Cardiac atrium fibroblast (primary cell): ENCODE results near the gene PAIP2. TPM values are rescaled to one million over a fixed set of nuclear protein-coding genes. Genes with fewer than 3 reads are reported as not detected.

ENCODE experiments used
- total RNA-seq: library from RNA; depleted of rRNA; stranded (reverse); fragments of >200 nt; gene quantifications from 2 replicates; pipeline ENCODE4 v1.2.3, GENCODE V29; 2015

PAIP2 gene
- 73.2 and 90.1 TPM in 2 replicates for total RNA-seq

GRCh38 chr5:139341689-139342422, at the start of gene PAIP2:
Gene PAIP2, plus strand, starts transcription at chr5:139341854. Its CDS starts 21,931 bp downstream, at chr5:139363785.

GRCh38 chr5:139293507-139294373, 47.9 kb upstream of the PAIP2 start, which contains the start of gene MATR3:
Gene MATR3, plus strand, starts transcription at chr5:139293740. Its CDS starts 13,676 bp downstream, at chr5:139307416.

GRCh38 chr5:139383275-139383992, 41.8 kb downstream of the PAIP2 start, which contains the start of gene SLC23A1:
Gene SLC23A1, minus strand, starts transcription at chr5:139383297. Its CDS starts 44 bp downstream, at chr5:139383253.

GRCh38 chr5:139389701-139390638, 48.3 kb downstream of the PAIP2 start, which contains the start of gene MZB1:
Gene MZB1, minus strand, starts transcription at chr5:139389913. Its CDS starts 57 bp downstream, at chr5:139389856.

GRCh38 chr5:139394654-139395566, 53.3 kb downstream of the PAIP2 start, which contains the start of gene PROB1:
Gene PROB1, minus strand, starts transcription at chr5:139395104. Its CDS starts 23 bp downstream, at chr5:139395081.

GRCh38 chr5:139403787-139404483, 62.3 kb downstream of the PAIP2 start, which contains the start of gene SPATA24:
Gene SPATA24, minus strand, starts transcription at chr5:139404089. Its CDS starts 29 bp downstream, at chr5:139404060.

Other genes with a start within 250 kb of the PAIP2 start
- 65.5 and 71.4 TPM in 2 replicates for gene SIL1, start 143.5 kb upstream of the PAIP2 start, total RNA-seq
- 129 and 153 TPM in 2 replicates for gene MATR3, start 48.1 kb upstream of the PAIP2 start, total RNA-seq
- gene SLC23A1, start 41.4 kb downstream of the PAIP2 start, total RNA-seq = not detected in 2 replicates
- gene MZB1, start 48.1 kb downstream of the PAIP2 start, total RNA-seq = 0.36 TPM in 1 of 2 replicates, not detected in the other
- 1.5 and 2.5 TPM in 2 replicates for gene PROB1, start 53.2 kb downstream of the PAIP2 start, total RNA-seq
- 1.8 and 6.8 TPM in 2 replicates for gene SPATA24, start 62.2 kb downstream of the PAIP2 start, total RNA-seq
- 2.3 and 7.8 TPM in 2 replicates for gene DNAJC18, start 97.7 kb downstream of the PAIP2 start, total RNA-seq
- 25.4 and 28.2 TPM in 2 replicates for gene ECSCR, start 120.9 kb downstream of the PAIP2 start, total RNA-seq
- gene SMIM33, start 129.2 kb downstream of the PAIP2 start, total RNA-seq = not detected in 2 replicates
- gene STING1, start 140.9 kb downstream of the PAIP2 start, total RNA-seq = 69.3 and 76.2 TPM in 2 replicates
- gene UBE2D2, start 219.5 kb downstream of the PAIP2 start, total RNA-seq = 53.3 and 76.8 TPM in 2 replicates